ENCODE measurements around the gene DBT.

Gene DBT

GRCh38 chr1:100188617-100189016 lies 61.0 kb downstream of the DBT start:
- peak; percentile 85 for DNase-seq (ENCODE audit: low read depth)
- no peak overlapping the region for H3K4me3 ChIP-seq (ENCODE audit: low read length)
- TF ChIP-seq CTCF (conservative IDR thresholded peaks at IDR 0.05; ENCODE audit: low read depth, low read length): no peak

- DNase-seq (ENCODE audit: low read depth): peak; percentile 48
- no peak for TF ChIP-seq CTCF (conservative IDR thresholded peaks at IDR 0.05; ENCODE audit: low read depth, low read length)
- H3K4me3 ChIP-seq (ENCODE audit: low read length): no peak overlapping the region
Measured at GRCh38 chr1:100187912-100188311, 61.7 kb downstream of the DBT start.

- H3K4me3 ChIP-seq (ENCODE audit: low read length): no peak overlapping the region
- no peak for DNase-seq (ENCODE audit: low read depth)
- no peak for TF ChIP-seq CTCF (conservative IDR thresholded peaks at IDR 0.05; ENCODE audit: low read depth, low read length)
Measured at GRCh38 chr1:100184536-100184935, 65.1 kb downstream of the DBT start.

- H3K4me3 ChIP-seq (ENCODE audit: low read length): no peak overlapping the region
- no peak for DNase-seq (ENCODE audit: low read depth)
- TF ChIP-seq CTCF (conservative IDR thresholded peaks at IDR 0.05; ENCODE audit: low read depth, low read length): no peak
Measured at GRCh38 chr1:100183370-100183769, 66.3 kb downstream of the DBT start.

GRCh38 chr1:100178091-100178490 lies 71.5 kb downstream of the DBT start, which contains the start of gene LRRC39:
TSS of gene LRRC39 (minus strand) at chr1:100178256. CDS start at chr1:100168516, 9,740 bp downstream.
- peak within 1 kb of the TSS; percentile 13 for H3K4me3 ChIP-seq (ENCODE audit: low read length)
- no peak for TF ChIP-seq CTCF (conservative IDR thresholded peaks at IDR 0.05; ENCODE audit: low read depth, low read length)
- DNase-seq (ENCODE audit: low read depth): peak; percentile 46

GRCh38 chr1:100177295-100178041 lies 72.2 kb downstream of the DBT start:
- TF ChIP-seq CTCF (conservative IDR thresholded peaks at IDR 0.05; ENCODE audit: low read depth, low read length): no peak
- no peak for DNase-seq (ENCODE audit: low read depth)
- peak overlapping the region; percentile 13 for H3K4me3 ChIP-seq (ENCODE audit: low read length)

GRCh38 chr1:100168051-100168450 lies 81.6 kb downstream of the DBT start:
- no peak for DNase-seq (ENCODE audit: low read depth)
- TF ChIP-seq CTCF (conservative IDR thresholded peaks at IDR 0.05; ENCODE audit: low read depth, low read length): no peak
- H3K4me3 ChIP-seq (ENCODE audit: low read length): no peak overlapping the region
